HepG2 (cell line): ENCODE data around the gene SSBP4. TPM values are rescaled to one million over a fixed set of nuclear protein-coding genes. Genes with fewer than 3 reads are reported as not detected.

Source experiments
- ASH2L ChIP-seq: fragments of 300-600, 200-600 bp; sonication (generic); IDR thresholded peaks from 2 replicates; pipeline ENCODE4 v1.7.0; 2017; ENCODE audit warnings: low read depth, mild to moderate bottlenecking, moderate library complexity, mixed read lengths, low read length; ENCODE audit not compliant: insufficient read length
- BATF2 ChIP-seq: sonication (generic); formaldehyde crosslinking; IDR thresholded peaks from 2 replicates; pipeline ENCODE4 v1.8.0; 2022; ENCODE audit warnings: mild to moderate bottlenecking, missing genetic modification reagents, moderate library complexity
- MAFK ChIP-seq, 2 experiments: IDR thresholded peaks in 1 of 2; conservative IDR thresholded peaks in 1 of 2; 2 replicates each; pipeline ENCODE4 v1.6.1; 2011; ENCODE audit warnings: improper control_type of control experiment in 2 of 2, low read length in 2 of 2
- MED1 ChIP-seq: sonication (generic); formaldehyde crosslinking; IDR thresholded peaks from 2 replicates; pipeline ENCODE4 v1.4.0; 2020; ENCODE audit warnings: missing genetic modification reagents
- MXD3 ChIP-seq: IDR thresholded peaks from 2 replicates; pipeline ENCODE4 v1.6.1; 2016; ENCODE audit warnings: mild to moderate bottlenecking, missing biosample characterization, missing genetic modification reagents
- SIN3B ChIP-seq: fragments of 150-350 bp; IDR thresholded peaks from 2 replicates; pipeline ENCODE4 v1.6.1; 2014; ENCODE audit warnings: low read length
- SNAI1 ChIP-seq: sonication (generic); formaldehyde crosslinking; IDR thresholded peaks from 2 replicates; pipeline ENCODE4 v1.5.0; 2020; ENCODE audit warnings: mild to moderate bottlenecking, missing genetic modification reagents, borderline replicate concordance
- ZBTB10 ChIP-seq: sonication (generic); formaldehyde crosslinking; IDR thresholded peaks from 2 replicates; pipeline ENCODE4 v1.4.0; 2020; ENCODE audit warnings: missing genetic modification reagents, borderline replicate concordance
- ZMYM3 ChIP-seq: sonication (generic); formaldehyde crosslinking; IDR thresholded peaks from 2 replicates; pipeline ENCODE4 v1.5.1; 2020; ENCODE audit warnings: mild to moderate bottlenecking, missing genetic modification reagents
- ZNF17 ChIP-seq: sonication (generic); formaldehyde crosslinking; IDR thresholded peaks from 2 replicates; pipeline ENCODE4 v1.5.0; 2020; ENCODE audit warnings: mild to moderate bottlenecking, missing genetic modification reagents
- ZNF646 ChIP-seq: sonication (generic); formaldehyde crosslinking; IDR thresholded peaks from 2 replicates; pipeline ENCODE4 v1.9.0; 2021; ENCODE audit warnings: mild to moderate bottlenecking, missing genetic modification reagents
- ZNF775 ChIP-seq: sonication (generic); formaldehyde crosslinking; IDR thresholded peaks from 2 replicates; pipeline ENCODE4 v1.4.0; 2020; ENCODE audit warnings: missing genetic modification reagents, mild to moderate bottlenecking, moderate library complexity, borderline replicate concordance
- ZXDC ChIP-seq: sonication (generic); formaldehyde crosslinking; IDR thresholded peaks from 2 replicates; pipeline ENCODE4 v1.5.0; 2020; ENCODE audit warnings: mild to moderate bottlenecking, missing genetic modification reagents
- polyA plus RNA-seq, 8 experiments: library from polyadenylated mRNA; depleted of rRNA in 3 of 8; stranded (reverse) in 7 of 8; unstranded in 1 of 8; fragments of >200 nt; fragmentation: Illumina TruSeq in 4 of 8; extraction: Trizol in 4 of 8; gene quantifications; 2 replicates each; pipeline versions ENCODE4 v1.2.1 to v1.2.3, GENCODE V29; 2011 to 2016; ENCODE audit warnings: low read depth in 4 of 8, missing spikeins in 1 of 8, mixed read lengths in 1 of 8; ENCODE audit not compliant: insufficient read depth in 1 of 8
- total RNA-seq, 5 experiments: library from RNA; depleted of rRNA; stranded (reverse); fragments of >200 nt; fragmentation: Illumina TruSeq; extraction: Trizol; gene quantifications; 2 replicates each; pipeline ENCODE4 v1.2.3, GENCODE V29; 2016; ENCODE audit warnings: low read depth in 1 of 5

SSBP4 gene
- total and polyA plus RNA-seq, 2 of the 13 experiments (the other 11 are each of a cell fraction or from before 2014, with no cell fraction given), result 20.8 to 39.5 TPM

- peak; percentile 38; the same call in 1 of the 2 replicates for TF ChIP-seq ZNF646 (CRISPR knock-in tag)
- no peak for TF ChIP-seq SIN3B
- TF ChIP-seq SNAI1 (CRISPR knock-in tag), result peak; percentile 69; the same call in 1 of the 2 replicates
- TF ChIP-seq MXD3 (CRISPR knock-in tag), result peak; percentile 56; the same call in 1 of the 2 replicates
- TF ChIP-seq ZBTB10 (CRISPR knock-in tag), result no peak
- TF ChIP-seq ZXDC (CRISPR knock-in tag), result 0 out of 2 replicates have a peak, but pooled peaks have one; percentile 61
- no peak for TF ChIP-seq ZNF775 (CRISPR knock-in tag)
- TF ChIP-seq MED1 (CRISPR knock-in tag), result peak; percentile 54
- TF ChIP-seq ZNF17 (CRISPR knock-in tag), result no peak
- TF ChIP-seq ZMYM3 (CRISPR knock-in tag), result peak; percentile 87
- no peak for TF ChIP-seq MAFK (conservative IDR thresholded peaks at IDR 0.05 in 1 of 2, IDR thresholded peaks at IDR 0.05 in 1 of 2; ENCODE audit: low read length in 2 of 2)
- no peak for TF ChIP-seq BATF2 (CRISPR knock-in tag)
- peak; percentile 53 for TF ChIP-seq ASH2L
Measured at GRCh38 chr19:18417250-18418028, 1.8 kb upstream of the SSBP4 start (continued).
